HG02885 (cell line): ENCODE results near the gene MIEN1.
"Not testable (repeated sequence)": the region's sequence is repeated elsewhere in the genome, so short reads cannot be mapped to it uniquely, and the experiment has no call there.

Experiments
- ATAC-seq: cut with Tn5 transposase; IDR thresholded peaks from one replicate; pipeline ENCODE4 v1.9.1; 2021; ENCODE audit warnings: mild to moderate bottlenecking; ENCODE audit not compliant: unreplicated experiment, poor library complexity

MIEN1 gene

GRCh38 chr17:39756380-39757079 lies 26.2 kb upstream of the MIEN1 start:
- no peak for ATAC-seq

GRCh38 chr17:39755554-39756379 lies 25.4 kb upstream of the MIEN1 start:
- ATAC-seq, result no peak

DNA sequence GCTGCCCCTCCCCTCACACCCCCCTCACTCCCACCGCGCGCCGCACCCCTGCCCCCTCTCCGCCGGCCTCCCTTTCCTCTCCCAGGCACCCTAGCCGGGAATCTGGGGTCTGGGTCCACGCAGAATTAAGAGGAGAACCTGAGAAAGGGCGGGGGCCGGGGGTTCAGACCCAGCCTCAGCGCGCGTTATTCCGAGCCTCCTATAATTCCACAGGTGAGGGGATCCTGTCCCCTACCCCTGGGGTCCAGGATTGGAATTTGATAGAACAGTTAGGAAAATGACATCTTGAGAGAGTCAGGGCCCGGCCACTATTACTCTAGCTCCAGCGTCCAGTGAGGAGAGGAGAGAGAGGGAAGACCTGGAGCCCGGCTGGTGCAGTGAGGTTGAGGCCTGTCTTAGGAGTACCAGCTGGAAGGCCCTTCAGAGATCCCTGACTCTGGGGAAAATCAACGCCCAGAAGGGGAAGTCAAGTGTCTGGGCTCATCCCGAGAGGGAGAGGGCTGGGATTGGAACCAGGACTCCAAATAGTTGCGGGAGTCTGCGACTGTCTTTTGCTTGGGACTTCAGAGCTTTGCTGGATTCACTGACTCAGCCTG lies 24.7 kb upstream of the MIEN1 start:
- no peak for ATAC-seq

- ATAC-seq, result peak; percentile 70
Measured at GRCh38 chr17:39754161-39754957, 24.0 kb upstream of the MIEN1 start.

- ATAC-seq, result peak; percentile 31
Measured at GRCh38 chr17:39753514-39754160, 23.3 kb upstream of the MIEN1 start.

GRCh38 chr17:39752241-39752881 lies 22.0 kb upstream of the MIEN1 start:
- ATAC-seq, result no peak

DNA sequence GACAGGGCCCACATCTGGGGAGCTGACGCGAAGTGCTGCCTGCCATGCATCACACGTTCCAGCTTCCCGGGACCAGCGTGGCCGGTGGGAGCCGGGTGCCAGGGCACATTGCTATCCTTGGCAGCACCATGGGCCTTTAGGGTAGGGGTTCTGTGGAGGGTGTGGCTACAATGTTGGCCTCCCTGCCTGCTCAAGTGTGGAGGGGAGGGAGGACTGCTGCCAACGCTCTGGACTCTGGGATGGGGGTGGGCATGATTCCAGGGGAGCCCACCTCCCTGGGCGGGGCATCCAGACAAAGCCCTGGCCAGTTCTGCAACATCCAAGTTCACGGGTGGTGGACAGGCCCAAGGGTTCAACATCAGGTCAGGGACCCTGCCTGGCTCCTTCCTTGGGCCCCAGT lies 21.3 kb upstream of the MIEN1 start:
- no peak for ATAC-seq

DNA sequence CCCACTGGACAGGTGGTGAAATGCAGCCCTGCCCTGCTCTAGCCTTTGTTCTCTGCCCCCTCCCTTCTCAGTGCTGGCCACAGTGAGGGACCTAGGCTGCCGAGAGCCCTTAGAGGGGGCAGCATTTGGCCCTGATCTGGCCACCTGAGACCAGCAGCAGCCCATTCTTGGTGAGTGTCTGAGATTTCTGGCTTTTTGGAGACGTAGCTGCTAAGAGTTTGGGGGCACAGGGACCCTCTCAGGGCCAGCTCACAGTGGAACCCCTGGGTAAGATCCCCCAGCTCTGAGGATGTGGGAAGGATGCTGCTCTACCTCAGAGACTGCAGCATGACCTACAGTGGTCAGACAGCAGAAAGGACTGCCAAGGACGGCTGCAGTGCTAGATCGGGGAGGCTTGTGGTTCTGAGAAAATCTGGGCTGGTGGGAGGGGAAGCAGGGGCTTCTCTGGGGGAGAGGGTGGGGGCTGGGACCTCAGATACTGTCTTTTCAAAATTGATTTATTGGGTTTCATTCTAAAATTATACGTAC lies 20.7 kb upstream of the MIEN1 start:
- ATAC-seq, result no peak

DNA sequence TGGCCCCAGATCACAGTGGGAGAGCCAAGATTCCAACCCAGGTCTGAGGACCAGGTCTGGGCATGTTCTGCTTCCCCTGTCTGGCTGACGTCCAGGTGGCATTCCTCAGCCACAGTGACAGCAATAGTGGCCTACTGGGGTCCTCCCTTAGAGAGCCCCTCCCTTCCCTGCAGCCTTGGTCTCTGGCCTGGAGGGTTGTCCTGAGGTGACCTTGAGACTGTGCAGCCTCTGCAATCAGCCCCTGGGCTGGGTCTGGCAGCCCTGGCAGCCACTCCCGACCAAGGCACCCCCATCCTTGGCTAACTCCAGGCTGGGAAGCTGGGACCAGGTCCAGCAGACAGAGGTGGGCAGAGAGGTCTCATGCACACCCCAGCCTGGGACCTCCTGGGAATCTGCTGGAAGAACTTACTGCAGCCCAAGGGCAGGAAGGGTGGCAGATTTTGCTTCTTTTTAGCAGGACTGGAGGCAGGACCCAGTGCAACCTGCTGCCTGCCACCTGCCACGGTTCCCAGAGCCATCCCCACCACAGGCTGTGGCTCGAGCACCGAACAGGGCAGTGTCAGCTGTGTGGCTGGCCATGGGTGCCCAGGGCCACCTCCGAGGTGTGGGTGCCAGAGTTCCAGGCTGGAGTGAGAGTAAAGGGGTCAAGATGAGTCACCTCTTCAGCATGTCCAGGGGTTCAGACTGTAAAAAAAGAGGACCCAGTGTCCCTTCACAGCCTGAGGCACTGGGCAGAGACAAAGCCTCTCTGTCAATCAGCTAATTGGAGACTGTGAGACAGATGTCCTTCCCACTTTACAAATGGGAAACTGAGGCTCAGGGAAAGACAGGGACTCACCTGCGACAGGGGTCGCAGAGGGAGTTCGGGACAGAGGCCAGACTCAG lies 20.0 kb upstream of the MIEN1 start:
- no peak for ATAC-seq

DNA sequence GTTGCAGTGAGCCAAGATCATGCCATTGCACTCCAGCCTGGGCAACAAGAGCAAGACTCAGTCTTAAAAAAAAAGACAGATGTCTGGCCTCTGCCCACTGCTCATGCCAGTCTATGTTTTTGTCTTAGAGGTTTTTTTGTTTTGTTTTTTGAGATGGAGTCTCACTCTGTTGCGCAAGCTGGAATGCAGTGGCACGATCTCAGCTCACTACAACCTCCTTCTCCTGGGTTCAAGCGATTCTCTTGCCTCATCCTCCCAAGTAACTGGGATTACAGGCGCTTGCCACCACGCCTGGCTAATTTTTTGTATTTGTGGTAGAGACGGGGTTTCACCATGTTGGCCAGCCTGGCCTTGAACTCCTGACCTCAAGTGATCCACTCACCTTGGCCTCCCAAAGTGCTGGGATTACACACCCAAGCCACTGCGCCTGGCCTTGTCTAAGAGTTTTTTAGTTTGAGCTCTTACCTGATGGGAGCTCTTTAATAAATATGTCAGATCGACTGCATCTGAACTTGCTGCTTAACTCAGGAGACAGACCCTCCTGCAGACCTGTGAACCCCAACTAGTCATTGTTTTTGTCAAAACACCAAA lies 18.2 kb upstream of the MIEN1 start:
- ATAC-seq, result not testable (repeated sequence)

DNA sequence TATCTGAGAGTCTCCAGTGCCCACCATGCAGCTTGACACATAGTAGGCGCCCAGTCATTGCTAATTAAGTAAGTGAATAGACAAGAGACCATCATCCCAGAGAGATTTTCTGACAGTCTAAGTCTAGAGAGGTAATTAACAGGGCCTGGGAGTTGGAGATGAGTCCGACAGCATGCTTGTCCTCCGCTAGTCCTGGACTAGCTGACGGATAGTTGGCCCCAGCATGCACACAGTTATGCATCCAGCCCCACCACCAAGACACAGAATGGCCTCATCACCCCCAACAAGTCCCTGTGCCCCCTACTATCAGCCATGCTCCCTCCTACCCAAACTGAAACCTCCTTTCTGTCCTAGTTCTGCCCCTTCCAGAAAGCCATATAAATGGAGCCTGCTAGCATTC lies 17.4 kb upstream of the MIEN1 start:
- no peak for ATAC-seq

DNA sequence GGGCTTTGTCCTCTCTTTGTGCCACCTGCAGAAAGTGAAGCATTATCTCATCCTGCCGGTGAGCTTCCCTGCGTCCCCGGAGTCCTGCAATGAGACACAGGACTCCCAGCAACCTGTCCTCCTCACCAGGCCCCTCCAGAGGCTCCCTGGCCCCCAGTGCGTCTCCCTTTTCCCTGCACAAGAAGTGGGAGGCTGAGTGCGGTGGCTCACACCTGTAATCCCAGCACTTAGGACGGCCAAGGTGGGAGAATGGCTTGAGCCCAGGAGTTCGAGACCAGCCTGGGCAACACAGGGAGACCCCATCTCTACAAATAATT lies 15.8 kb upstream of the MIEN1 start:
- no peak for ATAC-seq

DNA sequence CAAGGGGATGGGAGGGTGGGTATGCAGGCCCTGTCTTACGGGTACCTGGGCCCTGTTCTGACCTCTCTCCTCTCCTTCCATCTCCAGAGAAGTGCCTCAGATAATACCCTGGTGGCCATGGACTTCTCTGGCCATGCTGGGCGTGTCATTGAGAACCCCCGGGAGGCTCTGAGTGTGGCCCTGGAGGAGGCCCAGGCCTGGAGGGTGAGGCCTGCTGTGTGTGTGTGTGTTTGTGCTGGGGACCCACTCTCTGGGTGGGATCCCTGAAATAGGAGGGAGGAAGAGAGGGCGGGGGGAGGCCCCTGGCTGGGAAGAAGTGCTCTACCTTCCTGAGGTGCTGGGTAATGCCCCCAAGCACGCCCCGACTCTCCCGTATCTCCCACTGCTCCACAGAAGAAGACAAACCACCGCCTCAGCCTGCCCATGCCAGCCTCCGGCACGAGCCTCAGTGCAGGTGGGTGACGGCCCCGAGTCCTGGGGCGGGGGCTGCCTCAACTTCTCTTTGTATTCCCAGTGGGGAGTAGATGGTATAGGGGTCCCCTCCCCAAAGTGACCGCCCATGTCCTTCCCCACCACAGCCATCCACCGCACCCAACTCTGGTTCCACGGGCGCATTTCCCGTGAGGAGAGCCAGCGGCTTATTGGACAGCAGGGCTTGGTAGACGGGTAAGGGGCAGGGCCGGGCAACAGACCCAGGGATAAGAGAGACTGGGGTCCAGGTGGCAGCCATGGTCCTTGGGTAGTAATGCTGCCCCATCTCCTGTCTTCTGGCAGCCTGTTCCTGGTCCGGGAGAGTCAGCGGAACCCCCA lies 15.2 kb upstream of the MIEN1 start:
- ATAC-seq, result no peak

GRCh38 chr17:39744836-39745215 lies 14.5 kb upstream of the MIEN1 start:
- ATAC-seq, result no peak

DNA sequence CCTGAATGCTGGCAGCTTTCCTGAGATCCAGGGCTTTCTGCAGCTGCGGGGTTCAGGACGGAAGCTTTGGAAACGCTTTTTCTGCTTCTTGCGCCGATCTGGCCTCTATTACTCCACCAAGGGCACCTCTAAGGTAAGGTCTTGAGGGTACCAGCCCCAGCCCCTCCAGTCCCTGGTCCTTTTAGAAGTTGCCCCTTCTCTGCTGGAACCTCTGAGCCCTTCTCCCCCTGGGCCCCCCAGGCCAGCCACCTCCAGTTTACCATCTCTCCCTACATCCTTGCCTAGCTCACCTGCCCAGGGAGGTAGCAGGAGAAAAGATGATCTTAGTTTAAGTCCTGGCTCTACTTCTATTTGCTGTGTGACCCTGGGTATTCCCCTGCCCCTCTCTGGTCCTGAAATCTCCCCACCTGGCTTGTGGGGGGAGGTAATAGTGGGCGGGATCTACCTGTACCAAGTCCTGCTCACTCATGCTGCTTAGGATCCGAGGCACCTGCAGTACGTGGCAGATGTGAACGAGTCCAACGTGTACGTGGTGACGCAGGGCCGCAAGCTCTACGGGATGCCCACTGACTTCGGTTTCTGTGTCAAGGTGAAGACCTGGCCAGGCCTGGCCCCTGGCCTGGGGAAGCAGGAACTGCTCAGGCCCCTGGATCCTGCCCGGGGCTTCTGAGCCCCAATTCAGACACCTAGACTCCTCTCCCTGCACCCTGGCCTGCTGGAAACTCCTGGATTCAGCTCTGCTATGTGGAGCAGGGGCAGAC lies 13.9 kb upstream of the MIEN1 start:
- no peak for ATAC-seq

- no peak for ATAC-seq
Measured at GRCh38 chr17:39742856-39743436, 12.6 kb upstream of the MIEN1 start.
